HEK293 (cell line): ENCODE data around the gene MSTN.

ENCODE experiments used
- BCL11B ChIP-seq: fragments of 450-650 bp; formaldehyde crosslinking; IDR thresholded peaks from 2 replicates; pipeline ENCODE4 v1.5.1; 2016; ENCODE audit warnings: low read depth, missing biosample characterization, missing genetic modification characterization
- CTCF ChIP-seq: fragments of 450-650 bp; formaldehyde crosslinking; IDR thresholded peaks from 2 replicates; pipeline ENCODE4 v1.5.1; 2016; ENCODE audit warnings: missing biosample characterization, missing genetic modification characterization
- GLIS1 ChIP-seq: fragments of 450-650 bp; formaldehyde crosslinking; IDR thresholded peaks from 2 replicates; pipeline ENCODE4 v1.5.1; 2016; ENCODE audit warnings: missing biosample characterization, missing genetic modification characterization
- REST ChIP-seq: fragments of 450-650 bp; formaldehyde crosslinking; IDR thresholded peaks from 2 replicates; pipeline ENCODE4 v1.5.1; 2016; ENCODE audit warnings: missing biosample characterization, missing genetic modification characterization
- SCRT1 ChIP-seq: fragments of 450-650 bp; formaldehyde crosslinking; IDR thresholded peaks from 2 replicates; pipeline ENCODE4 v1.5.1; 2016; ENCODE audit warnings: missing biosample characterization, missing genetic modification characterization, borderline replicate concordance
- ZNF121 ChIP-seq: fragments of 450-650 bp; formaldehyde crosslinking; IDR thresholded peaks from 2 replicates; pipeline ENCODE4 v1.5.1; 2016; ENCODE audit warnings: missing biosample characterization, missing genetic modification characterization
- ZNF426 ChIP-seq: fragments of 450-650 bp; formaldehyde crosslinking; IDR thresholded peaks from 2 replicates; pipeline ENCODE4 v1.5.1; 2017; ENCODE audit warnings: missing biosample characterization, missing genetic modification characterization, mild to moderate bottlenecking, inconsistent platforms, moderate library complexity
- ZNF510 ChIP-seq: fragments of 450-650 bp; formaldehyde crosslinking; IDR thresholded peaks from 2 replicates; pipeline ENCODE4 v1.5.1; 2018; ENCODE audit warnings: mild to moderate bottlenecking, missing genetic modification characterization, missing biosample characterization; ENCODE audit not compliant: insufficient replicate concordance
- ZNF792 ChIP-seq: fragments of 450-650 bp; formaldehyde crosslinking; IDR thresholded peaks from 2 replicates; pipeline ENCODE4 v1.5.1; 2016; ENCODE audit warnings: missing biosample characterization, missing genetic modification characterization
- ZXDB ChIP-seq: fragments of 450-650 bp; formaldehyde crosslinking; IDR thresholded peaks from 2 replicates; pipeline ENCODE4 v1.5.1; 2016; ENCODE audit warnings: missing biosample characterization, missing genetic modification characterization

- TF ChIP-seq ZNF121 (tag by site-specific recombination) (no peak), ZNF510 (tag by site-specific recombination) (no peak), CTCF (tag by site-specific recombination) (no peak), GLIS1 (tag by site-specific recombination) (no peak), ZNF792 (no peak), ZXDB (no peak), BCL11B (tag by site-specific recombination) (no peak), REST (no peak), SCRT1 (tag by site-specific recombination) (no peak), ZNF426 (no peak)
Observed at GRCh38 chr2:190065839-190066238, 3.3 kb upstream of the MSTN start.
